Right lobe of liver (tissue), 6 donors: Measurements from ENCODE around the gene AASDH. TPM values are rescaled to one million over a fixed set of nuclear protein-coding genes. Genes with fewer than 3 reads are reported as not detected.

Experiments used
- ATAC-seq, 4 donors: fragments of 200-7000 bp; cut with Tn5 transposase; one replicate each; pipeline ENCODE4 v1.9.1; 2020; ENCODE audit warnings: mild to moderate bottlenecking in 4 of 4, moderate library complexity in 4 of 4
- DNase-seq, 3 donors: peaks; one replicate each; pipeline ENCODE4 v3.0.0-alpha.2; 2020
- H3K27ac ChIP-seq, 3 donors: fragments of 200-600 bp; one replicate each; pipeline ENCODE4 v1.8.0; 2022
- H3K27me3 ChIP-seq, 2 donors: fragments of 200-600 bp; one replicate each; pipeline ENCODE4 v1.8.0; 2022
- H3K36me3 ChIP-seq, 4 donors: fragments of 200-600 bp; sonication (generic) in 1 of 4; one replicate each; pipeline versions ENCODE4 v1.5.1 to v1.8.0; 2017 to 2022; ENCODE audit warnings: control low read depth in 1 of 4
- H3K4me1 ChIP-seq, 4 donors: fragments of 200-600 bp; sonication (generic) in 1 of 4; one replicate each; pipeline versions ENCODE4 v1.5.1 to v1.8.0; 2017 to 2022; ENCODE audit warnings: control low read depth in 1 of 4
- H3K4me3 ChIP-seq, 3 donors: fragments of 200-600 bp; one replicate each; pipeline ENCODE4 v1.8.0; 2022
- H3K9me3 ChIP-seq, 4 donors: fragments of 200-600 bp; sonication (generic) in 1 of 4; one replicate each; pipeline versions ENCODE4 v1.5.1 to v1.8.0; 2017 to 2022; ENCODE audit warnings: control low read depth in 1 of 4
- CTCF ChIP-seq, 4 donors: fragments of 200-600 bp in 3 of 4; fragments of 450-650 bp in 1 of 4; IDR thresholded peaks; one replicate each; pipeline versions ENCODE4 v1.5.1 to v1.8.0; 2016 to 2022; ENCODE audit warnings: antibody characterized with exemption in 4 of 4, mild to moderate bottlenecking in 2 of 4
- POLR2A ChIP-seq: fragments of 450-650 bp; IDR thresholded peaks from one replicate; pipeline ENCODE4 v1.6.1; 2017; ENCODE audit warnings: antibody characterized with exemption, mild to moderate bottlenecking
- WGBS: methylation state at CpG from one replicate; pipeline ENCODE4 v1.1.6; 2018; ENCODE audit warnings: low coverage, low lambda C conversion rate; ENCODE audit not compliant: insufficient coverage; ENCODE audit errors: missing lambda C conversion rate; 5-methylcytosine and 5-hydroxymethylcytosine counted together
- intact Hi-C, 2 donors: fragments of 100-400 bp; cut with DNase I; formaldehyde crosslinking; loops; one replicate each; pipeline versions ENCODE4 v1.11.2 to v1.14.1; 2022
- total RNA-seq, 6 experiments: library from RNA; depleted of rRNA in 2 of 6; stranded (reverse); fragments of >200 nt in 2 of 6; fragmentation: NEBNext Ultra II Directional in 3 of 6; extraction: Animal tissue kit (Norgen Biotek cat#: 25700) in 3 of 6; gene quantifications; one replicate each; pipeline versions ENCODE4 v1.1.0 to v1.2.4, GENCODE V29; 2016 to 2023
- donor health status: DM: no; HTN: yes; CAD: no.
- donor health status: DM: no; HTN: no; CAD: no.
- donor health status: DM: no; HTN: no; CAD: no.
- donor health status: DM: no; HTN: yes; CAD: no.
- donor health status: DM: no; HTN: yes; CAD: no.

The AASDH gene
- total RNA-seq, 6 experiments from 2014 or later: 4.8 to 10.1 (median 5.5) TPM

DNA sequence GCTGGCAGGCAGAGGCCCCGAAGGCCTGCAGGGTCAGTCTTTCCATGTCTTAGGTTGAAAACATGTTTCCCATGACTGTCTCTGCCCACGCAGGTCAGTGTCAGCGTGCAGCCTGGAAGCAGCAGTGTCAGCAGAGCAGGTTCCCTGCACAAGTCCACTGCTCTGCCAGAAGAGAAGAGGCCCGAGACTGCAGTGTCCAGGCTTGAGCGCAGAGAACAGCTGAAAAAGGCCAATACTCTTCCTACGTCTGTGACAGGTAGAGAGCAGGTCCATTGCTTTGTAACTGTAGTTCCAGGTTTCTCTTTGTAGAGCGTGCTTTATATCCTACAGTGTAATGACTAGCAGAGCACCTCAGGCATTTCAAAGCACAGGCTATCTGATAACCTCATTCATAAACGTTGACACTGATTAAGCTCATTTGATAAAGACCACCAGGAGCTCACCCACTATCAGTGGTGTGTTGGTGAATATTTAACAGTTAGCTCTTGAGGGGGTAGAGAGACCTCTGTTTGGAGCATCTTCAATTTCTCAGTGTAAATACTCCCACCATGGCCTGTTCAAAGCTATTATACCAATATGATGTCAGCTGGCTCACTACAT, 63.2 kb downstream of the AASDH start:
- 67% methylated on average over 3 of the region's 8 CpGs for WGBS
- H3K27ac ChIP-seq: no peak overlapping the region
- DNase-seq (no peak), ATAC-seq (no peak)
- intact Hi-C loops: no loop called here
- H3K27me3 ChIP-seq: no peaks in the 10 kb centered on the region
- TF ChIP-seq CTCF (IDR thresholded peaks at IDR 0.05): no peak
- TF ChIP-seq POLR2A: no peak
- no peaks in the 10 kb centered on the region for H3K9me3 ChIP-seq
- H3K36me3 ChIP-seq: no peaks in the 10 kb centered on the region
- no peaks in the 10 kb centered on the region for H3K4me1 ChIP-seq
- no peak overlapping the region for H3K4me3 ChIP-seq

DNA sequence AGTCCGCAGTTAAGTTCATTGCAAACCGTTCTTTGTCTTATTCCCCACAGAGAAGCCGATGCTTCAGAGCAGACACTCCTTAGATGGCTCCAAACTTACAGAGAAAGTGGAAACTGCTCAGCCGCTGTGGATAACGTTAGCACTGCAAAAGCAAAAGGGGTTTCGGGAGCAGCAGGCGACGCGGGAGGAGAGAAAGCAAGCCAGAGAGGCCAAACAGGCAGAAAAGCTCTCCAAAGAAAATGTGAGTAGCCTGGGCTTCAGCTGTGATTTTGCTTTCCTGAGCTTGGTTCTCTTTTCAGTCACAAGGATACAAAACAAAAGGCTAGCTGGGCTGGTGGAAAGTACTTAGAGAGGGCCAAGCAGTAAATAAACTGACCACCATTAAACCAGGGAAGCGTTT, 64.0 kb downstream of the AASDH start:
- Histone ChIP-seq H3K36me3 (no peaks in the 10 kb centered on the region), H3K9me3 (no peaks in the 10 kb centered on the region), H3K27me3 (no peaks in the 10 kb centered on the region), H3K4me3 (no peak overlapping the region), H3K27ac (no peak overlapping the region), H3K4me1 (no peaks in the 10 kb centered on the region)
- DNase-seq (no peak), ATAC-seq (no peak)
- TF ChIP-seq CTCF (IDR thresholded peaks at IDR 0.05): no peak
- no peak for TF ChIP-seq POLR2A
- WGBS: 67% methylated on average over 9 of the region's 10 CpGs
- intact Hi-C loops: no loop called here

DNA sequence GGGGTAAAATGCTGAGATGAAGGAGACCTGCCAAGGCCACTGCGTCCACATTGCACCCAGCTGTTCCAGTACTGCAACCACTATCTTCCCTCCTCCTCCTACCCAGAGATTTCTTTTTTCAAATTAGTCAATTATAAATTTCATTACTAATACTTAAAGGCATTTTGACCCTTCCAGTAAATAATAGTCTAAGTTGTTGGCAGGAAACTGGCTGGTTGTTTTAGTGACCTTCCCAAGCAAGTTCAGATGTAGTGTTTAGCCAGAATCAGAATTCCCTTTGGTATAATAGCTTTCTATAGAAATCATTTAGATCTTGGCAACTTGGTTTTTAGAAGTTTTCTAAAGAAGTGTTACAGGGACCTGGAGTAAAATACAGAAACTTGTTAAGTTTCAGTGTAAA, 66.0 kb downstream of the AASDH start:
- H3K27me3 ChIP-seq: no peaks in the 10 kb centered on the region
- H3K9me3 ChIP-seq: no peaks in the 10 kb centered on the region
- no peaks in the 10 kb centered on the region for H3K36me3 ChIP-seq
- H3K4me3 ChIP-seq: no peak overlapping the region
- H3K4me1 ChIP-seq: no peaks in the 10 kb centered on the region
- H3K27ac ChIP-seq: no peak overlapping the region
- DNase-seq (no peak), ATAC-seq (no peak)
- intact Hi-C loops: no loop called here
- WGBS: 67% methylated on average over 1 of the region's 1 CpG
- no peak for TF ChIP-seq CTCF (IDR thresholded peaks at IDR 0.05)
- TF ChIP-seq POLR2A: no peak

DNA sequence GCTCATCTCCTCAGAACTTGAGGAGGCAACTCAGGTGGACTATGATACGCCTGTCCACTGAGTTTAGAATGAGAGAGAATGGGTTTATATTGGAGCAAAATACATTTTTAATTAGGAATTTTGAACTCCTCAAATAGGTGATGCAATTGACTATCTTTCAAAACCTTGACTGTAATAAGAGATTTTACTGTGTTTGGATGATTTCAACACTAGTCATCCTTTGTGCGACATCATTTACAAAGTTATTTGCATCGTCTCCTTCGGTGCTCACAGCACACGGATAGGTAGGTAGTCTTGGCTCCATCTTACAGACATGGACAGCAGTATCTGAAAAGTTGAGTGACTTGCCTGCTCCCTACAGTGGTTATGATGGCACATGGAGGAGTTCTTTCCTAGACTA, 67.0 kb downstream of the AASDH start:
- Histone ChIP-seq H3K27ac (no peak overlapping the region), H3K27me3 (no peaks in the 10 kb centered on the region), H3K36me3 (no peaks in the 10 kb centered on the region), H3K9me3 (no peaks in the 10 kb centered on the region), H3K4me3 (no peak overlapping the region), H3K4me1 (no peaks in the 10 kb centered on the region)
- DNase-seq: no peak
- TF ChIP-seq POLR2A (no peak), CTCF (IDR thresholded peaks at IDR 0.05) (no peak)
- WGBS: 85% methylated on average over 5 of the region's 5 CpGs
- intact Hi-C loops: no loop called here
- no peak for ATAC-seq

DNA sequence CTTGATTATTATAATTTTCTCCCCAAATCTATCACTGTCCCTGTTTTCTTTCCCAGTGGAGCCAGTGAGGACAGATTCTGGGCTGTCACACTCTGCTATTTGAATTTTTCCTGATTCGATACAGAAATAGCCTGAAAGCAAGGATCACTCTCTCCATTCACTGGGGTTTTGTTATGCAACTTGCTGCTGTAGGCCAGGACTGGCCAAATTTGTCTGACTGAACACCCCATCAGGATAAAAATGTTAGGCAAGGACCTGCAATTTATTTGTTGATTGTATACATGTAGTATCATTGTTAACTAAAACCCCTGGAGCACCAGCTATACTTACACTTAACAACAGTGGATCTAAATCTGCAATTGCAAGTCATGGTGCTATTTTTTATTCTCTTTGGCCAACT, 68.7 kb downstream of the AASDH start:
- intact Hi-C loops: loop anchor here in 1 of 2 donors (10.0 kb wide), 1 partner anchor 374 kb away; the partner anchor contains the start of gene CEP135

More for the DNA sequence above, 68.7 kb downstream of the AASDH start:
- Histone ChIP-seq H3K36me3 (no peaks in the 10 kb centered on the region), H3K9me3 (no peaks in the 10 kb centered on the region), H3K27me3 (no peaks in the 10 kb centered on the region), H3K4me3 (no peak overlapping the region), H3K4me1 (no peaks in the 10 kb centered on the region), H3K27ac (no peak overlapping the region)
- 54% methylated on average over 1 of the region's 1 CpG for WGBS
- no peak for ATAC-seq
- DNase-seq: no peak
- no peak for TF ChIP-seq CTCF (IDR thresholded peaks at IDR 0.05)
- no peak for TF ChIP-seq POLR2A
